Peyer's patch (tissue), 4 donors: ENCODE data around the gene SLC39A6.

Experiments used
- POLR2A ChIP-seq, 2 donors: fragments of 450-650 bp; IDR thresholded peaks; one replicate each; pipeline ENCODE4 v1.5.1; 2017; ENCODE audit warnings: antibody characterized with exemption in 2 of 2, mild to moderate bottlenecking in 2 of 2, moderate library complexity in 2 of 2
- TF ChIP-seq, protein P1 (sequence below), 6 experiments: fragments of 450-650 bp in 4 of 6; fragments of 200-600 bp in 2 of 6; sonication (generic) in 1 of 6; IDR thresholded peaks; one replicate each; pipeline ENCODE4 v1.5.1; 2017 to 2019; ENCODE audit warnings: antibody characterized with exemption in 6 of 6, mild to moderate bottlenecking in 3 of 6, moderate library complexity in 1 of 6

DNA sequence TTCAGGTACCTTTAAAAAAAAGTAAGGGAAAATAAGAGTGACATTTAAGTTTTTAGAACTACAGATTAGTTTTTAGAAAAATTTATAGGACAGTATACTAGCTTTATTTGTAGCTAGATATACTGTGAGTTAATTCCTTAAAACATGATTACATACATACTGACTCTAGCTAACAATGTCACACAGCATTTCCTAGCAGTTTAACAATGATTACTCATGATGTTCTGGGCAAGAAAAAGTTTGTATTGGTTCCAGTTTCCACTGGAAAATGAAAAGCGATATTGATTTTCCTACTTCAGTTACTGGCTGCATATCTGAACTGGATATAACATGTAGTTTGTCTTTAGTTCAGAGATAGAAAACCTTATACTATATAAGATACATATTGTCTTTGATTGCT is 19.4 kb downstream of the SLC39A6 start:
- TF ChIP-seq, protein P1, sequence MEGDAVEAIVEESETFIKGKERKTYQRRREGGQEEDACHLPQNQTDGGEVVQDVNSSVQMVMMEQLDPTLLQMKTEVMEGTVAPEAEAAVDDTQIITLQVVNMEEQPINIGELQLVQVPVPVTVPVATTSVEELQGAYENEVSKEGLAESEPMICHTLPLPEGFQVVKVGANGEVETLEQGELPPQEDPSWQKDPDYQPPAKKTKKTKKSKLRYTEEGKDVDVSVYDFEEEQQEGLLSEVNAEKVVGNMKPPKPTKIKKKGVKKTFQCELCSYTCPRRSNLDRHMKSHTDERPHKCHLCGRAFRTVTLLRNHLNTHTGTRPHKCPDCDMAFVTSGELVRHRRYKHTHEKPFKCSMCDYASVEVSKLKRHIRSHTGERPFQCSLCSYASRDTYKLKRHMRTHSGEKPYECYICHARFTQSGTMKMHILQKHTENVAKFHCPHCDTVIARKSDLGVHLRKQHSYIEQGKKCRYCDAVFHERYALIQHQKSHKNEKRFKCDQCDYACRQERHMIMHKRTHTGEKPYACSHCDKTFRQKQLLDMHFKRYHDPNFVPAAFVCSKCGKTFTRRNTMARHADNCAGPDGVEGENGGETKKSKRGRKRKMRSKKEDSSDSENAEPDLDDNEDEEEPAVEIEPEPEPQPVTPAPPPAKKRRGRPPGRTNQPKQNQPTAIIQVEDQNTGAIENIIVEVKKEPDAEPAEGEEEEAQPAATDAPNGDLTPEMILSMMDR (IDR thresholded peaks at IDR 0.05) = no peak
- TF ChIP-seq POLR2A (IDR thresholded peaks at IDR 0.05) = no peak
